ENCODE measurements around the gene RNF39.

RNF39 gene

DNA sequence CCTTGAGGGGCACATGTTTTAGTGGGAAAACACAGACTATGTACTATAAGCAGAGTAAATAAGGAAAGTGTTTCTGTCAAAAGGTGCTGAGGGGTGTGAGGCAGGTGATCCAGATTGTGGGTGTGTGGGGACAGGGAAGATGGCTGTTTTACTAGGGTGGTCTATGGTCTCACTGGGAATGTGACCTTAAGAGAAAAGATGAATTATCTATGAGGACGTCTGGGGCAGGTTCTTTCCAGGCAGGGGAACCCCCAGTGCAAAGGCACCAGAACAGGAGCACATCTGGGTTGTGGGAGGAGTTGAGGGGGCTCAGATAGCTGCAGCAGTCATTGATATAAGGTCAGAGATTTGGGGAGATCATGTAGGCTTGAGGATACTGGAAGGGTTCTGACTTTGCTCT lies 32.7 kb downstream of the RNF39 start:
- Histone ChIP-seq H3K9me3 (ENCODE audit: low read length) (no peaks in the 10 kb centered on the region), H2AFZ (ENCODE audit: low read length) (no peak overlapping the region), H3K27me3 (ENCODE audit: insufficient read depth, low read length) (no peaks in the 10 kb centered on the region), H4K20me1 (ENCODE audit: insufficient read depth, low read length) (no peaks in the 10 kb centered on the region), H3K4me1 (ENCODE audit: insufficient read depth, low read length, severe bottlenecking) (no peaks in the 10 kb centered on the region), H3K9me2 (ENCODE audit: low read depth, low read length) (no peaks in the 10 kb centered on the region), H3K27ac (ENCODE audit: low read depth, low read length, poor library complexity, severe bottlenecking) (no peak overlapping the region), H3K9ac (ENCODE audit: low read length) (no peak overlapping the region), H3K4me3 (ENCODE audit: low read depth, low read length, poor library complexity, severe bottlenecking) (no peak overlapping the region), H3K79me2 (ENCODE audit: insufficient read depth, low read length) (no peaks in the 10 kb centered on the region), H3K4me2 (ENCODE audit: low read length) (no peak overlapping the region), H3K36me3 (ENCODE audit: insufficient read depth, low read length) (no peaks in the 10 kb centered on the region), H3F3A (ENCODE audit: insufficient read depth, low read length) (no peaks in the 10 kb centered on the region; the same call in 1 of the 2 replicates)
- TF ChIP-seq EZH2 (IDR thresholded peaks at IDR 0.05; ENCODE audit: borderline replicate concordance, low read length) = no peak
- TF ChIP-seq, protein P1, sequence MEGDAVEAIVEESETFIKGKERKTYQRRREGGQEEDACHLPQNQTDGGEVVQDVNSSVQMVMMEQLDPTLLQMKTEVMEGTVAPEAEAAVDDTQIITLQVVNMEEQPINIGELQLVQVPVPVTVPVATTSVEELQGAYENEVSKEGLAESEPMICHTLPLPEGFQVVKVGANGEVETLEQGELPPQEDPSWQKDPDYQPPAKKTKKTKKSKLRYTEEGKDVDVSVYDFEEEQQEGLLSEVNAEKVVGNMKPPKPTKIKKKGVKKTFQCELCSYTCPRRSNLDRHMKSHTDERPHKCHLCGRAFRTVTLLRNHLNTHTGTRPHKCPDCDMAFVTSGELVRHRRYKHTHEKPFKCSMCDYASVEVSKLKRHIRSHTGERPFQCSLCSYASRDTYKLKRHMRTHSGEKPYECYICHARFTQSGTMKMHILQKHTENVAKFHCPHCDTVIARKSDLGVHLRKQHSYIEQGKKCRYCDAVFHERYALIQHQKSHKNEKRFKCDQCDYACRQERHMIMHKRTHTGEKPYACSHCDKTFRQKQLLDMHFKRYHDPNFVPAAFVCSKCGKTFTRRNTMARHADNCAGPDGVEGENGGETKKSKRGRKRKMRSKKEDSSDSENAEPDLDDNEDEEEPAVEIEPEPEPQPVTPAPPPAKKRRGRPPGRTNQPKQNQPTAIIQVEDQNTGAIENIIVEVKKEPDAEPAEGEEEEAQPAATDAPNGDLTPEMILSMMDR (IDR thresholded peaks at IDR 0.05; ENCODE audit: low read length) = no peak

DNA sequence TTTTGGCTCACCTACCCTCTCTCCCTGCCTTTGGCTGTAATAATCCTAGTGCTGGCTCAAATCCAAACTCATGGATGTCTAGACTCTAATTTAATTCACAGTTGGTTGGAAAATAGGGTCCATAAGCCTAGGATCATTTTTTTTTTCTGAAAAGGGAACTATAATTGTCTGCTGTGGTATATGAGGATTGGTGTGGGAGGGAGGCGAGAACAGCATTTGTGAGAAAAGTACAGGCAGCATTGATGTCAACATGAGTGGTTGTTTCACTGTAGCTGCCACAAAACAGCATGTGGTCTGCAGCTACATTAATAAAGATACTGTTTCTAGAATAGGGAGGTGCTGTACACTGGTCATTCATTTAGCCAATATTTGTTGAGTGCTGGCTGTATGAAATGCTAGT lies 33.1 kb downstream of the RNF39 start:
- TF ChIP-seq EZH2 (IDR thresholded peaks at IDR 0.05; ENCODE audit: borderline replicate concordance, low read length) = no peak
- TF ChIP-seq, protein P1 (IDR thresholded peaks at IDR 0.05; ENCODE audit: low read length) = no peak
- no peak overlapping the region for H3K4me2 ChIP-seq (ENCODE audit: low read length)
- H3F3A ChIP-seq (ENCODE audit: insufficient read depth, low read length) = no peaks in the 10 kb centered on the region; the same call in 1 of the 2 replicates

DNA sequence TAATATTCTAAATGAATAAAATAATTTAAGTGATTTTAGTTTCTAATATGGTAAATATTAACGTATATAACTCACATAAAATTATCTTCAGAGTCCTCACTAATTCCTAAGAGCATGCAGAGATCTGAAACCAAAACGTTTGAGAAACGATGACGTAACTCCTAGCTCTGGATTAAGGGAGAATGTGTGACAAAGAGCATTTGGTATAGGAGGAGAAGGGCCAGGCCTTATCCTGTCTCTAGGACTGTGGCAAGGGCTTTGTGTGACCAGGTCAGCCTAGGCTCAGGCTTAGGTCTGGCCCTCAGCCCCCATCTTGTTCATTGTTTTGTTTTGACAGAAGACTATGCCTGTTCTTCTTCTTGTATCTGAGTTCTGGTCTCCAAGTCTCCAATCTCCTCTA lies 33.7 kb downstream of the RNF39 start:
- Histone ChIP-seq H3K4me3 (ENCODE audit: low read depth, low read length, poor library complexity, severe bottlenecking) (no peak overlapping the region), H3K79me2 (ENCODE audit: insufficient read depth, low read length) (no peaks in the 10 kb centered on the region), H3K9me3 (ENCODE audit: low read length) (no peaks in the 10 kb centered on the region), H3F3A (ENCODE audit: insufficient read depth, low read length) (no peaks in the 10 kb centered on the region; the same call in 1 of the 2 replicates), H3K36me3 (ENCODE audit: insufficient read depth, low read length) (no peaks in the 10 kb centered on the region), H3K4me2 (ENCODE audit: low read length) (no peak overlapping the region), H2AFZ (ENCODE audit: low read length) (no peak overlapping the region), H3K9me2 (ENCODE audit: low read depth, low read length) (no peaks in the 10 kb centered on the region), H3K9ac (ENCODE audit: low read length) (no peak overlapping the region), H3K4me1 (ENCODE audit: insufficient read depth, low read length, severe bottlenecking) (no peaks in the 10 kb centered on the region), H3K27me3 (ENCODE audit: insufficient read depth, low read length) (no peaks in the 10 kb centered on the region), H4K20me1 (ENCODE audit: insufficient read depth, low read length) (no peaks in the 10 kb centered on the region), H3K27ac (ENCODE audit: low read depth, low read length, poor library complexity, severe bottlenecking) (no peak overlapping the region)
- no peak for TF ChIP-seq EZH2 (IDR thresholded peaks at IDR 0.05; ENCODE audit: borderline replicate concordance, low read length)
- TF ChIP-seq, protein P1 (IDR thresholded peaks at IDR 0.05; ENCODE audit: low read length) = no peak

More for the DNA sequence above, 33.1 kb downstream of the RNF39 start:
- no peaks in the 10 kb centered on the region for H3K27me3 ChIP-seq (ENCODE audit: insufficient read depth, low read length)
- no peaks in the 10 kb centered on the region for H3K9me3 ChIP-seq (ENCODE audit: low read length)
- no peaks in the 10 kb centered on the region for H3K4me1 ChIP-seq (ENCODE audit: insufficient read depth, low read length, severe bottlenecking)
- H2AFZ ChIP-seq (ENCODE audit: low read length) = no peak overlapping the region
- no peak overlapping the region for H3K9ac ChIP-seq (ENCODE audit: low read length)
- no peaks in the 10 kb centered on the region for H4K20me1 ChIP-seq (ENCODE audit: insufficient read depth, low read length)
- H3K4me3 ChIP-seq (ENCODE audit: low read depth, low read length, poor library complexity, severe bottlenecking) = no peak overlapping the region
- H3K36me3 ChIP-seq (ENCODE audit: insufficient read depth, low read length) = no peaks in the 10 kb centered on the region
- H3K9me2 ChIP-seq (ENCODE audit: low read depth, low read length) = no peaks in the 10 kb centered on the region
- no peak overlapping the region for H3K27ac ChIP-seq (ENCODE audit: low read depth, low read length, poor library complexity, severe bottlenecking)
- H3K79me2 ChIP-seq (ENCODE audit: insufficient read depth, low read length) = no peaks in the 10 kb centered on the region

All from OCI-LY1 (cell line).